Measurements from ENCODE around the gene TUBA3E. TPM values are rescaled to one million over a fixed set of nuclear protein-coding genes. Genes with fewer than 3 reads are reported as not detected.
"Not testable (repeated sequence)": the region's sequence is repeated elsewhere in the genome, so short reads cannot be mapped to it uniquely, and the experiment has no call there.

Gene TUBA3E
- total RNA-seq, 2 donors from 2014 or later, result not detected

- H3K9me3 Mint-ChIP-seq; H3K4me3 Mint-ChIP-seq; DNase-seq (ENCODE audit: low spot score); H3K36me3 Mint-ChIP-seq; H3K4me1 Mint-ChIP-seq (ENCODE audit: low read depth in 2 of 2); H3K27ac Mint-ChIP-seq; ATAC-seq; H3K27me3 Mint-ChIP-seq: not testable (repeated sequence)
Measured at GRCh38 chr2:130154423-130154770, 43.8 kb downstream of the TUBA3E start.

DNA sequence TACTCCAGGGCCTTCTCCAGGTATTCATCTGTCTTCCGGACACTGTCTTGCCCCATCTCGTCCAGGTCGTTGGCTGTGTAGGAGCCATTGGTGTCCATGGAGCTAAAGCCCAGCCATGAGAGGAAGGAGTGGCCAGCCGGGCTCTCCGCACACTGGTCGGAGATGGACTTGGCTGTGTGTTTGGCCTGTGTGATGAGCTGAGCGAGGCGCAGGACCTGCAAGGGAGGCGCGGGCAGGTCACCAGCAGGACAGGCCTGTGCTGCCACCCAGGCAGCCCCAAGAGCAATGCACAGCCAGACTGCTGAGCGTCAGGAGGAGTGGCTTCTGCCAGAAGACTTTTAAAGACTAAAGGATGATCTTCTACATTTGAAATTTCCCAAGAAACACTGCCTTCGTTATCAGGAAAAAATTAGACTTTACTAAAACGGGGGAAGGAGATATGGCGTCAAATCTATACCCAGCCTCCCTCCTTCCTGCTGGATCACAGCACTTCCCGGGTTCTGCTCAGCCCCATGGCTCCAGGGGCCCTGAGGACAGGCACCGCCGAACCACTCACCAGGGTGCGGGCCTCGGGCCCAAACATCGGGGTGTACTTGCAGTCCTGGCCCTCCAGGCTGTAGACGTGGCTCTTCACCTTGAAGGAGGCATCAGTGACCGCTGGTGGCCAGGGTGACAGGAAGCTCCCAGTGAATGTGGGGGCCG, 44.4 kb downstream of the TUBA3E start:
- not testable (repeated sequence) for ATAC-seq; H3K9me3 Mint-ChIP-seq; H3K27ac Mint-ChIP-seq; H3K4me3 Mint-ChIP-seq; H3K36me3 Mint-ChIP-seq; DNase-seq (ENCODE audit: low spot score); H3K27me3 Mint-ChIP-seq; H3K4me1 Mint-ChIP-seq (ENCODE audit: low read depth in 2 of 2)

- H3K36me3 Mint-ChIP-seq, result no peaks in the 10 kb centered on the region
- H3K4me3 Mint-ChIP-seq, result no peak overlapping the region
- H3K4me1 Mint-ChIP-seq (ENCODE audit: low read depth in 2 of 2), result peaks cover 4 to 8% of the 10 kb centered on the region in 2 donors
- no peak for DNase-seq (ENCODE audit: low spot score)
- H3K27ac Mint-ChIP-seq, result no peak overlapping the region
- no peak for ATAC-seq
- H3K9me3 Mint-ChIP-seq, result no peaks in the 10 kb centered on the region
- H3K27me3 Mint-ChIP-seq, result peaks cover 0 to 2% of the 10 kb centered on the region in 2 donors
Measured at GRCh38 chr2:130152816-130153595, 45.2 kb downstream of the TUBA3E start.

GRCh38 chr2:130152136-130152815, 46.0 kb downstream of the TUBA3E start:
- H3K27ac Mint-ChIP-seq; DNase-seq (ENCODE audit: low spot score); ATAC-seq; H3K27me3 Mint-ChIP-seq; H3K4me1 Mint-ChIP-seq (ENCODE audit: low read depth in 2 of 2); H3K4me3 Mint-ChIP-seq; H3K9me3 Mint-ChIP-seq; H3K36me3 Mint-ChIP-seq: not testable (repeated sequence)

GRCh38 chr2:130151145-130151512, 47.1 kb downstream of the TUBA3E start:
- DNase-seq (ENCODE audit: low spot score); ATAC-seq; H3K27me3 Mint-ChIP-seq; H3K27ac Mint-ChIP-seq; H3K4me1 Mint-ChIP-seq (ENCODE audit: low read depth in 2 of 2); H3K4me3 Mint-ChIP-seq; H3K9me3 Mint-ChIP-seq; H3K36me3 Mint-ChIP-seq: not testable (repeated sequence)

DNA sequence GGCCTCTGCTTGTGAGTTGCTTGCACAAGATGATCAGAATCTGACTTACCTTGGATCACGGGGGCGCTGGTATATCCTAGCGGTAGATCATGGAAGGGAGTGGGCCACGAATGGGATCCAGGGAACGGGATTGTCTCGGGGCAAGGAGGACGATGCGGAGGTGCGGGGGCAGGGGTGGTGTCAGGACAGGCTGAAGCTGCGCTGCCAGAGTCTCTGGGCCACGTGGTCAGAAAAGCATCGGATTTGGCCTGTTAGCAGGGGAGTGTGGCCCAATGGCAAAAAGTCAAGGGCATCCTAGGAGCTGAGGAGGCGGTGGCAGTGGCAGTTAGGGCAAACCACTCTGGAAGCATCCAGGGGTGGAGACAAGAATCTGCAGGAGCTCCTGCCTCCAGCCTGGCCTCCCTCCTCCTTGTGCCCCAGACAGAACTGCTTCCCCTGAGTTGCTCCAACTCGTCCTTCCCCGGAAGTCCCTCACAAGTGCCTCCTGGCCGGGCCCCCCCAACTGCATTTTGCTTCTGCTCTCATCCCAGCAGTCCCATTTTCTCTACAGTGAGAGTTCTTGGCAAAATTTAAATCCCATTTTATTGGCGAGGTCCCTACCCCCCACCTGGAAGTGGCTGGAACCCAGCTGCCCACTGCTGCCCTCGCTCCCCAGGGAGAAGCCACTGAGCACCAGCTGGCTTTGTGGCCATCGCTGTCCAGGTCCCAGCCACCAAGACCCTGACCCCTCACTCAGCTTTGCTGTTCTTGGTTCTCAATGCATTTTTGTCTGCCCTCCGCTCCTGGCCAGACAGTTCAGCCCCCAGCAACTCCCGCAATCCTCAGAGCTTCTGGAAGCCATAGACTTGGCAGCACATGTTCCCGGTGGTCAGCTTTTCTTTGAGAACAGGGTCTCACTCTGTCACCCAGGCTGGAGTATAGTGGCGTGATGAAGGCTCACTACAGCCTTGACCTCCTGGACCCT, 47.8 kb downstream of the TUBA3E start:
- no peaks in the 10 kb centered on the region for H3K9me3 Mint-ChIP-seq
- peaks cover 0 to 3% of the 10 kb centered on the region in 2 donors for H3K4me1 Mint-ChIP-seq (ENCODE audit: low read depth in 2 of 2)

GRCh38 chr2:130148515-130148914, 49.7 kb downstream of the TUBA3E start:
- H3K4me3 Mint-ChIP-seq; ATAC-seq; H3K27me3 Mint-ChIP-seq; H3K36me3 Mint-ChIP-seq; DNase-seq (ENCODE audit: low spot score); H3K9me3 Mint-ChIP-seq; H3K4me1 Mint-ChIP-seq (ENCODE audit: low read depth in 2 of 2); H3K27ac Mint-ChIP-seq: not testable (repeated sequence)

More for the DNA sequence above, 47.8 kb downstream of the TUBA3E start:
- H3K27me3 Mint-ChIP-seq, result peaks cover 8 to 10% of the 10 kb centered on the region in 2 donors
- no peak overlapping the region for H3K27ac Mint-ChIP-seq
- no peak overlapping the region for H3K4me3 Mint-ChIP-seq
- ATAC-seq (no peak), DNase-seq (ENCODE audit: low spot score) (no peak)
- no peaks in the 10 kb centered on the region for H3K36me3 Mint-ChIP-seq

DNA sequence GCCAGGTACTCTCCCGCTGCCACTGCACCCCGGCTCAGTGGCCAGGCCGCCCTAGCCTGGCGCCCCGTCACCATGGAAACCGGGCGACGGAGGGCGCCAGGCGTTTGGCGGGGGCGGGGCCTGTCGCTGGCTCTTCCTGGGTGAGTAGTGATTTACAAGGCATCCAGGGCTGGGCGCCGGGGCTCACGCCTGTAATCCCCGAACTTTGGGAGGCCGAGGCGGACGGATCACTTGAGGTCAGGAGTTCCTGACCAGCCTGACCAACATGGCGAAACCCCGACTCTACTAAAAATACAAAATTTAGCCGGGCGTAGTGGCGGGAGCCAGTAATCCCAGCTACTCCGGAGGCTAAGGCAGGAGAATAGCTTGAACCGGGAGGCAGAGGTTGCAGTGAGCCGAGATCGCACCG, 53.2 kb downstream of the TUBA3E start, which contains the start of gene CCDC74B:
Gene CCDC74B (minus strand): TSS at position 107 of the 409 bp plus-strand sequence. CDS start 116 bp downstream, outside the sequence.
- H3K27ac Mint-ChIP-seq, result not testable (repeated sequence)

GRCh38 chr2:130143266-130144039, 54.8 kb downstream of the TUBA3E start:
- not testable (repeated sequence) for DNase-seq (ENCODE audit: low spot score); H3K9me3 Mint-ChIP-seq; H3K36me3 Mint-ChIP-seq
- peak; percentile 44 to 64 for ATAC-seq
- H3K27me3 Mint-ChIP-seq, result peaks cover 8 to 15% of the 10 kb centered on the region in 2 donors
- peak overlapping the region in 1 of 2 donors; percentile 77 for H3K27ac Mint-ChIP-seq
- H3K4me1 Mint-ChIP-seq (ENCODE audit: low read depth in 2 of 2), result peaks cover 9 to 10% of the 10 kb centered on the region in 2 donors
- H3K4me3 Mint-ChIP-seq, result peak overlapping the region; percentile 66

More for the DNA sequence above, 53.2 kb downstream of the TUBA3E start, which contains the start of gene CCDC74B:
- Mint-ChIP-seq H3K4me1 (ENCODE audit: low read depth in 2 of 2) (peaks cover 9 to 13% of the 10 kb centered on the region in 2 donors), H3K27me3 (peaks cover 8 to 17% of the 10 kb centered on the region in 2 donors), H3K4me3 (peak within 1 kb of the TSS; percentile 73)
- not testable (repeated sequence) for H3K36me3 Mint-ChIP-seq, H3K9me3 Mint-ChIP-seq
- peak; percentile 75 for DNase-seq (ENCODE audit: low spot score)
- ATAC-seq, result peak; percentile 84 to 88

DNA sequence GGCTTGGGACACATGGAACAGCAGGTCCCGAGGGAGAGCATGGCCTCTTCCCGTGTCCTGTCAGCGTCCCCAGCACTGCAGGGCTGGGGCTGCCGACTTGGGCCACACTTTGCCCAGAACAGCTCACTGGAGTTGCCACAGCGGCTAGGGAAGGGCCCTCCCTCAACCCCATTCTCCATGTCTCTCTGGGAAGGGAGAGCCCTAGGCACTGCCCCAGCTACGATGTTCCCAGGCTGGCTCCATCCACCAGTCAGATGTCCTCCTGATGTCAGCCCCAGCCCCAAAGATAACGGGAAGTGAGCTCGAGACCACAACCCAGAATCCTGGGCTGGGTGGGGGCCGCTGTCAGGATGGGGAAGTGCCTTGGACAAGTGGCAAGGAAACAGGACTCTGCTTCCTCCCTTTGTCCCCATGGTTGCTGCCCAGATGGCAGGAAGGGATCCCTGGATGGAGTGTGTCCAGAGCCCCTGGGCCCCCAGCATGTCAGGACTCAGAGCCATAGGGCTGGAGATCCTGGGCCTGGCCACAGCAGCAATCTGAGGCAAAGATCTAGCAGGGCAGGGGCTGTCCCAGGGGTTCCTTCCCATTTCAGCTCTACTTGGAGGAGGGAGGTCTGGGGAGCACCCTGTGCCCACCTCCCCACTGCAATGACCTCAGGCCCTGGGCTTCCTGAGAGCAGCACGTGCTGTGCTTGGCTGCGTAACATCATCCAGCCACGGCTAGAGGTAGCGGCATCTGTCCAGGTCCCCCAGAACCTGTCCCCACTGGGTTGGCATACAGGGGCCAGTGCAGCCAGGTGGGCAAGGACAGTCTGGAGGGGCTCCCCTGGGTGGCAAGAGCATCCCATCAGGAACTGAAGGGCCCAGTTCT, 55.6 kb downstream of the TUBA3E start:
- not testable (repeated sequence) for H3K9me3 Mint-ChIP-seq; H3K4me1 Mint-ChIP-seq (ENCODE audit: low read depth in 2 of 2); H3K36me3 Mint-ChIP-seq; DNase-seq (ENCODE audit: low spot score)
- H3K27me3 Mint-ChIP-seq, result peaks cover 8 to 15% of the 10 kb centered on the region in 2 donors
- peak overlapping the region; percentile 66 for H3K4me3 Mint-ChIP-seq
- peak overlapping the region in 1 of 2 donors; percentile 77 for H3K27ac Mint-ChIP-seq
- peak in 1 of 2 donors; percentile 21 for ATAC-seq

Measured in natural killer cell treated with Interleukin-12 subunit alpha and Interleukin-12 subunit beta and Interleukin-15 and Interleukin-18, amount 100 ng/mL, for 72 hours (primary cell).